ENCODE data around the gene IRF9. TPM values are rescaled to one million over a fixed set of nuclear protein-coding genes. Genes with fewer than 3 reads are reported as not detected.

IRF9 gene
- total RNA-seq, 6 donors from 2014 or later, result 78.2 to 192 (median 107) TPM

DNA sequence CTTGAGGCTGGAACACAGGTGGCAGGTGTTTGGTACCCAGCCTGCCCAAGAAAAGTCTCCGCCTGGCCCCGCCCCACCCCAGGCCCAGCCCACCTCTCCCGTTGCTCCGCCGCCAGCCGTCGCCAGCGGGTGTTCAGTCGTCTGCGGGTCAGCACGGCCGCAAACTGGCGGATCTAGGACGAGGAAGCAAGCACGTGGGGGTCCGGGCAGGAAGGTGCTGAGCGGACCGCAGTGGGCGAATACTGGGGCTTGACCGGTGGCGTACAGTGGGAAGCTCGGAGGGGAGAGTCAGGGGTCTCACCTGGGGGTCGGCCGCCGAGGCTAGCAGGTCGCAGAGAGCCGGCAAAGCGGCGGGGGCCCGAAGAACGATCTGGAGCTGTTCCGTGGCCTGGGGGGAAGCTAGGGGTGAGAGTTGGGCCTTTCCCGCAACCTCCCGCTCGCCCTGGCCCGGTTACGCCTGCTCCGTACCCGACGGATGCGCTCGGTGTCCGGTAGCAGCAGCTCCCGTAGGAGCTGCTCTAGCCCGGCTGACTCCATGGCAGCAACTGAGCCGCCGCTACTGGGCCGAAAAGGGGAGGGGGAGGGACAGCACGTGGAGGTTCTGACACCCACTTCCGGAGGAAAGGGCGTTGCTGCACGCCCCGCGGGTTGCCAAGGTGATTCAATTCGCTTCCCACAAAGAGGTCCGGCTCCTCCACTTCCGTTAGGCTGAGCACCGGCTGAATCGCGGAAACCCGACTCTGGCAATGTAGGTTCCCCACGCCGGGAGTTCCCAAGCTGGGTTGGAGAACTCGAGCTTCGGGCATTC lies 27.4 kb downstream of the IRF9 start, which contains the start of gene IPO4:
IPO4 (minus strand) TSS at position 566 of the 808 bp plus-strand sequence; CDS start at position 537, 29 bp downstream.
- Histone ChIP-seq H3K4me3 (peak within 1 kb of the TSS; percentile 65 to 90 (median 78)), H3K36me3 (peaks cover 0 to 59% (median 41%) of the 10 kb centered on the region in 4 donors), H3K27ac (peak within 1 kb of the TSS; percentile 67 to 78 (median 72)), H3K4me1 (peaks cover 14 to 24% (median 18%) of the 10 kb centered on the region in 4 donors), H3K9me3 (no peaks in the 10 kb centered on the region), H3K27me3 (no peaks in the 10 kb centered on the region)
- WGBS, 2 donors, result 0% methylated on average over 12 to 57 of the region's 65 CpGs
- DNase-seq (peak; percentile 93 to 97), ATAC-seq (ENCODE audit: low FRiP score in 2 of 2) (peak; percentile 95 to 97)
- TF ChIP-seq EP300 (IDR thresholded peaks at IDR 0.05) (no peak), POLR2A (IDR thresholded peaks at IDR 0.05) (peak in 3 of 4 donors; percentile 24 to 66 (median 66)), POLR2AphosphoS5 (IDR thresholded peaks at IDR 0.05) (peak; percentile 81 to 86)
- TF ChIP-seq, protein P1, sequence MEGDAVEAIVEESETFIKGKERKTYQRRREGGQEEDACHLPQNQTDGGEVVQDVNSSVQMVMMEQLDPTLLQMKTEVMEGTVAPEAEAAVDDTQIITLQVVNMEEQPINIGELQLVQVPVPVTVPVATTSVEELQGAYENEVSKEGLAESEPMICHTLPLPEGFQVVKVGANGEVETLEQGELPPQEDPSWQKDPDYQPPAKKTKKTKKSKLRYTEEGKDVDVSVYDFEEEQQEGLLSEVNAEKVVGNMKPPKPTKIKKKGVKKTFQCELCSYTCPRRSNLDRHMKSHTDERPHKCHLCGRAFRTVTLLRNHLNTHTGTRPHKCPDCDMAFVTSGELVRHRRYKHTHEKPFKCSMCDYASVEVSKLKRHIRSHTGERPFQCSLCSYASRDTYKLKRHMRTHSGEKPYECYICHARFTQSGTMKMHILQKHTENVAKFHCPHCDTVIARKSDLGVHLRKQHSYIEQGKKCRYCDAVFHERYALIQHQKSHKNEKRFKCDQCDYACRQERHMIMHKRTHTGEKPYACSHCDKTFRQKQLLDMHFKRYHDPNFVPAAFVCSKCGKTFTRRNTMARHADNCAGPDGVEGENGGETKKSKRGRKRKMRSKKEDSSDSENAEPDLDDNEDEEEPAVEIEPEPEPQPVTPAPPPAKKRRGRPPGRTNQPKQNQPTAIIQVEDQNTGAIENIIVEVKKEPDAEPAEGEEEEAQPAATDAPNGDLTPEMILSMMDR (IDR thresholded peaks at IDR 0.05), result no peak

DNA sequence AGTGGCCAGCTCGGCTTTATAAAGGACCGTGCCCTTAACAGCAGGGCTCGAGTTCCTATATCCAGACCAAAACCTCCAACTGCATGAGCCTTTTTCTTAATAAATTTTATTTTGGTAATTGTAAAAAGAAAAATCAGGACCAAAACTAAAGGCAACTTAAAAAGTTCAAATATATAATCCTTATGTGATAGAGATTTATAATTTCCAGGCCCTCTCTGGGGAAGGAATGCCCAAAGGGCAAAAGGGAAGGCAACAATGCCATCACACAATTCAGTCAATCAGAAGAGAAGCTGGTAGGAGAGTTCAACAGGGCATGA lies 28.0 kb downstream of the IRF9 start:
- WGBS, 2 donors, result 0 to 2% methylated on average over 3 of the region's 3 CpGs
- Histone ChIP-seq H3K4me3 (peak overlapping the region in 3 of 4 donors; percentile 65 to 90 (median 88)), H3K27ac (peak overlapping the region in 3 of 4 donors; percentile 67 to 78 (median 67)), H3K36me3 (peaks cover 0 to 53% (median 36%) of the 10 kb centered on the region in 4 donors), H3K4me1 (peaks cover 15 to 25% (median 20%) of the 10 kb centered on the region in 4 donors), H3K9me3 (no peaks in the 10 kb centered on the region), H3K27me3 (no peaks in the 10 kb centered on the region)
- ATAC-seq (ENCODE audit: low FRiP score in 2 of 2) (no peak), DNase-seq (no peak)
- TF ChIP-seq EP300 (IDR thresholded peaks at IDR 0.05) (no peak), POLR2A (IDR thresholded peaks at IDR 0.05) (no peak), POLR2AphosphoS5 (IDR thresholded peaks at IDR 0.05) (no peak)
- TF ChIP-seq, protein P1 (IDR thresholded peaks at IDR 0.05), result no peak

DNA sequence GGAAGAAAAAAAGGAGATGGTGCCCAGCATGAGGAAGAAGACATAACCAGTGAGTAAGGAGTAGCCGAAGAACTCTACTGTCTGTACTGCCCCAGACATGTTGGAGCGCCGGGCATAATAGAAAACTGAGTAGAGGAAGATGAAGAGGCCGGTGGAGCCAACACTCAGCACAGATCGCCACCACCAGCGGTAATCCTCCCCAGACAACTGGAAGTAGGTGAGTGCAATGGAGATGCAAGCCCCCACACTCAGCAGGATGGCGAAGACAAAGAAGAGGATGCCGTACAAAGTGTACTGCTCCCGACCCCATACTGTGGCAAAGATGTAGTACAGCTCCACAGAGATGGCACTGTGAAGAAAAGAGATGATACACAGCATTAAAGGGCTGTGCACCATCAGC lies 28.4 kb downstream of the IRF9 start:
- ATAC-seq (ENCODE audit: low FRiP score in 2 of 2), result no peak
- H3K4me3 ChIP-seq, result no peak overlapping the region
- no peak for DNase-seq

DNA sequence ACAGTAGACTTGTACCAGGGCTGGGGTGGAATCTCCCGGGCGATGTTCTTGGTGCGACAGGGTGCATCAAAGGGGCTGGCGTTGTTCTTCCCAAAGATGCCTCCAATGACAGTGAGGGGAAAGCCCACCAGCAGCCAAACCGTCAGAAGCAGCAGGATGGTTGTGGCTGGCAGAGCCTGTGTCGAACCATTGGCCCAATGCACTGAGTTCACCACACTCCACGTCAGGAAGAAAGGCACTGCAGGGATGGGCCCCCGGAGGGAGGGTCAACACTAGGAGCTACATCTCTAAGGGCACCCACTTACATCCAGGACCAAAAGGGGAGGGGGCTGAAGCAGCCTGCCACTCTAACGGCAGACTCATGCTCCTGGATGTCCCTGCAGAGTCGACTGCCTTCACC lies 29.4 kb downstream of the IRF9 start:
- Histone ChIP-seq H3K4me3 (no peak overlapping the region), H3K4me1 (peaks cover 24 to 37% (median 29%) of the 10 kb centered on the region in 4 donors), H3K9me3 (no peaks in the 10 kb centered on the region), H3K27ac (no peak overlapping the region), H3K27me3 (no peaks in the 10 kb centered on the region), H3K36me3 (peaks cover 0 to 39% (median 22%) of the 10 kb centered on the region in 4 donors)
- DNase-seq (no peak), ATAC-seq (ENCODE audit: low FRiP score in 2 of 2) (no peak)
- TF ChIP-seq, protein P1 (IDR thresholded peaks at IDR 0.05), result no peak
- TF ChIP-seq POLR2AphosphoS5 (IDR thresholded peaks at IDR 0.05) (no peak), POLR2A (IDR thresholded peaks at IDR 0.05) (no peak), EP300 (IDR thresholded peaks at IDR 0.05) (no peak)
- 89 to 92% methylated on average over 10 of the region's 10 CpGs for WGBS, 2 donors

More for the DNA sequence above, 28.4 kb downstream of the IRF9 start:
- peak overlapping the region in 1 of 4 donors; percentile 67 for H3K27ac ChIP-seq
- TF ChIP-seq POLR2A (IDR thresholded peaks at IDR 0.05) (no peak), POLR2AphosphoS5 (IDR thresholded peaks at IDR 0.05) (no peak), EP300 (IDR thresholded peaks at IDR 0.05) (no peak)
- TF ChIP-seq, protein P1 (IDR thresholded peaks at IDR 0.05), result no peak
- peaks cover 20 to 30% (median 24%) of the 10 kb centered on the region in 4 donors for H3K4me1 ChIP-seq
- no peaks in the 10 kb centered on the region for H3K27me3 ChIP-seq
- WGBS, 2 donors, result 91 to 96% methylated on average over 9 of the region's 9 CpGs
- H3K36me3 ChIP-seq, result peaks cover 0 to 49% (median 32%) of the 10 kb centered on the region in 4 donors
- no peaks in the 10 kb centered on the region for H3K9me3 ChIP-seq
